GM18873 (cell line): ENCODE data around the gene MDFI.

Experiments used
- ATAC-seq: cut with Tn5 transposase; IDR thresholded peaks from one replicate; pipeline ENCODE4 v1.9.1; 2021; ENCODE audit warnings: mild to moderate bottlenecking, moderate library complexity, moderate number of reproducible peaks; ENCODE audit not compliant: unreplicated experiment, low FRiP score

MDFI gene, protein sequence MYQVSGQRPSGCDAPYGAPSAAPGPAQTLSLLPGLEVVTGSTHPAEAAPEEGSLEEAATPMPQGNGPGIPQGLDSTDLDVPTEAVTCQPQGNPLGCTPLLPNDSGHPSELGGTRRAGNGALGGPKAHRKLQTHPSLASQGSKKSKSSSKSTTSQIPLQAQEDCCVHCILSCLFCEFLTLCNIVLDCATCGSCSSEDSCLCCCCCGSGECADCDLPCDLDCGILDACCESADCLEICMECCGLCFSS

DNA sequence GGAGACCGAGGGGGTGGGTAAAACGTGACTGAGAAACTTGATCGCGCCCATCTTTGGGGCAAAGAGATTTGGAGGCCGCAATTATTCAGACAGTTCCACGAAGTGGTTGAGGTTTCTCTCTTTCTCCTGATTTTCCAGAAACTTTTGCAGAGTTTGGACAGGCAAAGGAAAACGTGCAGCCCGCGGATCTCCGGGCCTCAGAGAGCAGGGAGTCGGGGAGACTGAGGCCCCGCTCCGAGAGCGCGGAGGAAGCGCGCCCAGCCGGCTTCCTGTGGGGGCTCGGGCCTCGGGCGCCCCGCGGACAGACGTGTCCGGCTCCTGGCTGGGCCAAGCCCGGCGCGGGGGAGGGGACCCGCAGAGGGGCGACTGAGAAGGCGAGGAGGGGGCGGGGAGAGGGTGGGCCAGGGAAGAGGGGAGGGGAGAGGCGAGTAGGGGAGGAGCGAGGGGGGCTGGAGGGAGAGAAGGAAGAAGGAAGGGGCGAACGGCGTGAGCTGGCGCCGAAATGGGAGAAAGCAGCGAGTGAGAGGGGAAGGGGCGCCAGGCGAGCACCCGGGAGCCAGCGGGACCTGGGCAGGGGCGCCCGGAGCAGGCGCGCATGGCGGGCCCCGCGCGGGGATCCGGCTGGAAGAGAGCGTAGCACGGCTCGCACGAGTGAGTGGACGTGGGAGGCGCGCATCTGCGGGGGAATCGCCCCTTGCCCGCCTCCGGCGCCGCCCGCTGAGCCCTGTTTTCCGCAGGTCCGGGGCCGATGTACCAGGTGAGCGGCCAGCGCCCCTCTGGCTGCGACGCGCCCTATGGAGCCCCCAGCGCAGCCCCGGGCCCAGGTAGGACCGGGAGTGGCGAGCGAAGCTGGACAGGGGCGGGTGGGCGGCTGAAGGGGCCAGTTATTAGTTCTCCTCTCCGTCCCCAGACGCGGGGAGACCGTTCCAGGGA is at the start of gene MDFI:
Gene MDFI (plus strand): TSS at position 467 of the 933 bp plus-strand sequence. CDS start 282 bp downstream, at position 749.
- no peak for ATAC-seq

DNA sequence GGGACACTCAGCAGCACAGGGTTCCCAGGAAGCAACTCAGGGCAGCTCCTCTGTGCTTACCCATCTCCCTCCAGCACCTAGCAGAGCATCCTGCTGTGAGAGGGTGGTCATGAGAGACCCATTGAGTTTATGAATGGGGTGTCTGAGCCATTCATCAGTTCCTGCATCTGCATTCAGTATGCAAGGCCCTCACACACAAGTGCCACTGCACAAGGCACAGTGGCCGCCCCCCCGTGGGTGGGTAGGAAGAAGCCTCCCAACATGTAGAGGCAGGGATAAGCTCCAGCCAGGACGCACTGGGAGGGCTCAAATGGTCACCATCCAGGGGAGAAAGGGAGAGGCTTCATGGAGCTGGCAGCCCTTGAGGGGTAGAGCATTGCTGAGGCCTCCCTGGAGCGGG is 49.0 kb upstream of the MDFI start:
- ATAC-seq = no peak

DNA sequence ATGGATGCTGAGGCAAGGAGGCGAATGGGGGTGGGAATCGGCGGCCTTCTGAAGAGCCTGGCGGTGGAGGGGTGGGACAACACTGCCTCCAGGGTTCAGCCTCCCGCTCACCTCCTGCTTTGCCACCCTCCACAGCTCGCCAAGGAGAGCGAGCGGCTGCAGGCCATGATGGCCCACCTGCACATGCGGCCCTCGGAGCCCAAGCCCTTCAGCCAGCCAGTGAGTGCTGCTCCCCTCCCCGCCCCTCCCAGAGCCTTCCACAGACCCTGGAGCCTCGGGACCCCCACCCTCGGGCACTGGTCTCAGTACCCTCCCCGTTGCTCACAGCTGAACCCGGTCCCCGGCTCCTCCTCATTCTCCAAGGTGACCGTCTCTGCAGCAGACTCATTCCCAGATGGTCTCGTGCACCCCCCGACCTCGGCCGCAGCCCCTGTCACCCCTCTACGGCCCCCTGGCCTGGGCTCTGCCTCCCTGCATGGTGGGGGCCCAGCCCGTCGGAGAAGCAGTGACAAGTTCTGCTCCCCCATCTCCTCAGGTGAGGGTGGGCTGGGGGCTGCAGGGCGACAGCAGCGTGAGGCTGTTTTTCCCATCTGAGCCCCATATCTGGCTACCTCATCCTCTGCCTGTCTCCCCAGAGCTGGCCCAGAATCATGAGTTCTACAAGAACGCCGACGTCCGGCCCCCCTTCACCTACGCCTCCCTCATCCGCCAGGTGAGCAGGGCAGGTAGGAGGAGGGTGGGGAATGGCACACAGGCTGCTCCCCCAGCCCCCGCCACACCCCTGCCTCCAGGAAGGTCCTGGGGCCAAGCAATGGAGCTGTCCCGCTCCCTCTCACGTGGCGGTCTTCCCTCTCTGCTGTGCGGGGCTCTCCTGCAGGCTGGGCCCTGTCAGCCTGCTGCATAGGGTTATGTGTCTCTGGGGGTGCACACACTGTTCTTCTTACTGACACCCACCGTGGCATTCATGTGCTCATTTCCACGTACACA is 48.3 kb upstream of the MDFI start:
- no peak for ATAC-seq

DNA sequence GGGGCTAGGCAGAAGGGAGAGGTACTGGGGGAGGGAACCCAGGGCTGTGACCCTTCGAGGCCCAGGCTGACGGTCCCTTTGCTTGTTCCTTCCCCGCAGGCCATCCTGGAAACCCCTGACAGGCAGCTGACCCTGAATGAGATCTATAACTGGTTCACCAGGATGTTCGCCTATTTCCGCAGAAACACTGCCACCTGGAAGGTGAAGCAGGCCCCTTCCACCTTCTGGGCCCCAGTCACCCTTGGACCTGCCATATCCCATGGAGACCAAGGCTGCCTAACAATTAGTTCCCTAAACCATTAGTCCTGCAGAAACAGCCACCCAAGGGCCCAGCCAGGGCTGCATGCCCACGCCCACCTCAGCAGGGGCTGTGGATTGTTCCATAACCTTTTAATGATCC is 47.1 kb upstream of the MDFI start:
- no peak for ATAC-seq

DNA sequence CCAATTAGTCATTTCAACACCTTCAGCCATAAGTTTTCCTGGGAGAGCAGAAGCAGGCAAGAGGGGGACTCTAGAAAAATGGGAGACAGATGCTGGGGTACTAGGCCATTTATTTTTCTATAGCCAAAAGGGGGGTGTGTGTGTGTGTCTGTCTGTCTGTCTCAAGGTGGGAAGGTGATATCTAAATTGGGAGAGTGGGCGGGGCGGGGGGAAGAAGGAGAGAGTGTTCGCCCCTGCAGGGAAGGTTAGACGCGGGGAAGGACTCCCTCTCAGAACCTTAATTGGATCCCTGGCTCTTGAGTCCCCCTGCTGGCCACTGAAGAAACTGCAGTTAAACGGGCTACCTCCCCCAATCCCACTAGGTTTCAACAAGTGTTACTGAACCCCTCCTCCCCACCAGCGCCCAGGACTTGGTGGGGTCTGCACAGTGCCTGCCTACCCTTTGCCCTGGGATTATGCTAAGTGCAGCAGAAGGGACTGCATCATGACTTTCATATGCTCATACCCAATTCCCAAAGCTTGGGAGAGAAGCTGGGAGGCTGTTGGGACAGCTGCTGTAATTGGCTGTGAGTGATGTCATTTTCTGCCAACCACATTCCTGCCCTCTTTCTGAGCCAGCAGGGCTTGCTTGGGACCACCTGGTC is 46.3 kb upstream of the MDFI start:
- no peak for ATAC-seq

DNA sequence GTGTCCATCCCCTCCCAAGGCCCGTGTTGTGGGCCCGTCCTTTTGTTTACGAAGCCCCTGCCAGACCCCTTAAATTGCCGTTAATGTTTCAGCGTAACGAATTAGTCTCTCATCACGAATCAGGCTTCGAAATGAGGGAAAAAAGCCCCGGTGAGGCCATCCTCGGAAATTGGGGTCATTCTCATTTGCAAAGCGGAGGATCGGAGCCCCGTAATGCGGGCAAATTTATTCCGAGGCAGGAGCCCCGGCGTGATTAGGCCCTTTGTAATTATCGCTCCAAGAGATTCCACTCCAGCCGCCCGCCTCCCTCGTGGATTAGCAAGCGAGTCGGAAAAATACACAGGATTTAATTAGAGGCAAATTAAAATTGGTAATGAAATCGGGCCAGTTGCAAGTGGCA is 44.9 kb upstream of the MDFI start:
- no peak for ATAC-seq

DNA sequence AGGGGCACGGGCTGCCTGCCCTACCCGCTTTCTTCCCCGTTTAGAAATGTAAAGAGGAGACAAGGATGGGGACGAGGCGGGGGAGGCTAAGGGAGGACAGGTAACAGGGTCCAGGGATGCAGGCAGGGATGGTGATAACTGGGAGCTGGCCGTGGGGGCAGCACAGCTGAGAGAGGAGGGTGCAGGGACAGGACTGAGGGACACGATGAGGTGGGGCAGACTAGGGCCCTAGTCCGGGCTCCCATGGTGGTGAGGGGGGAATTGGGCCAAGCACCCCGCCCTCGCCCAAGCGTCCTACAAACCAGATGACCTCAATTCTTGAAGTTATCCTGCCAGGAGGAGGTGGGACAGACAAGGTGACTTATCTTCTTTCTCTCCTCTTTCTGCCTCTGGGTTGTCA is 44.4 kb upstream of the MDFI start:
- no peak for ATAC-seq

DNA sequence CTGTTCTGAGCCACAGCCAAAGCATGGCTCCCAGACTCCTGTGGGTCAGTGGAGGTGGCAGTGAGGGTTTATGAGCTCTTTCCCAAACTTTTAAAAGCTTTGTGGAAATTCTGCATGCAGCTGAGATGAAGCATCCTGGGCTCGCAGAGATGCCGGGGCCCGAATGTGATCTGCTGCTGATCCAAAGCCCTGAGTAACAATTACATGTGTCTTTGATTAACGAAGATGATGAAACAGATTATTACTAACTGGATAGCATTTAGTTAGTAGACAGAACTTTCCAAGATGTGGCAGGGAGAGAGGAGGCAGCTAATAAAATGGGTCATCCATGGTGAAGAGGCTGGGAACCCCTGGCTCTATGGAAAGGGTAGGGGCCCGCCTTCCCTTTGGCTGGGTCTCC is 43.9 kb upstream of the MDFI start:
- ATAC-seq = no peak

DNA sequence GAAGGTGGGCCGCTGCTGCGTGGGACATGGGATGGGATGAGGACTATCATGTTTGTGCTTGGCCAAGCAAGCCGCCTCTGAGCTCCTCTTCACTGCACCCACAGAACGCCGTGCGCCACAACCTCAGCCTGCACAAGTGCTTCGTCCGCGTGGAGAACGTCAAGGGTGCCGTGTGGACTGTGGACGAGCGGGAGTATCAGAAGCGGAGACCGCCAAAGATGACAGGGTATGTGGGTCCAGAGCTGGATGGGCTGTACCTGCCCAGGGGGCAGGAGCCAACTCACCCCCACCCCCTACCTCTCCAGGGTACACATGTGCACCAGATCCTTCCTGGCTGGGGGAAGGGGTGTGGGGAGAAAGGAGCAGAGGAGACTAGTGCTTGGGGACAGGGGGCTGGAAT is 43.5 kb upstream of the MDFI start:
- ATAC-seq = no peak

DNA sequence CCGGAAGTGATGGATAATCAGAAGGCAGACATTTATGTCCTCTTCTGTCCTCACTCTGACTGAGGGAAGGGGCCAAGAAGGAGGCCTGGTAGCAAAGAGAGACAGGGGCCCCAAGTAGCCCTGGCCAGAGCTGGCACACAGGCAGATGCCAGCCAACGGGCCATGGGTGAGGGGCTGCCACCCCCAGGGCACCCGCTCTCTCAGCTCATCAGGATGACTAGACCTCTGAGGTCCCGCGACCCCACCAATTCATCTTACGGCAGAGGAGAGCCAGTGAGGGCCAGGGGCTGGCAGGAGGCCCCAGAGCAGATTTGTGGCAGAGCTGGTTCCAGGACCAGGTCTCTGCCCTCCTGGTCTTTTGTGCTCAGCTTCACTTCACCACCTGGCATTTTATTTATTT is 43.1 kb upstream of the MDFI start:
- ATAC-seq = no peak

DNA sequence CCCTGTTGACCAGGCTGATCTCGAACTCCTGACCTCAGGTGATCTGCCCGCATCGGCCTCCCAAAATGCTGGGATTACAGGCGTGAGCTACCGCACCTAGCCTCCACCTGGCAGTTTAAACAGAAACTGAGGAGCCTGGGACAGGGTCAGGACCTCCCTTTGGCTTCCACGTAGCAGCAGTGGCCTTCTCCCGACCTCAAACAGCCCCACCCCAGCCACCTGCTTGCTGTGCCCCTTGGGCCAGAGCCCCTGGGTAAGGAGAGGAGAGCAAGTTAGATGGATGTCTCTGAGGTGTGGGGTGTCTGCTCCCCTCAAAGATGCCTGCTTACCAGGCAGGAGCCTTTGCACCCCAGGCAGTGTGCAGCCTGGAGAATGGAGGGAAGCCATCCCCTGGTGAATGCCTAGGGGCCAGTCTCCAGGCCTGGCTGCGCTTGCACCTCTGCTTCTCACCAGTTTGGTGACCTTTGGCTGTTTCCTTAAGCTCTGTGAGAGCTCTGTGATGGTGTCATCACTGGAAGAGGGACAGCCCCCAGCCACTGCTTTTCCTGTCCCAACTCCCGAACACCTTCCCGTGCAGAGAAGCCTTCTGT is 42.1 kb upstream of the MDFI start:
- no peak for ATAC-seq

DNA sequence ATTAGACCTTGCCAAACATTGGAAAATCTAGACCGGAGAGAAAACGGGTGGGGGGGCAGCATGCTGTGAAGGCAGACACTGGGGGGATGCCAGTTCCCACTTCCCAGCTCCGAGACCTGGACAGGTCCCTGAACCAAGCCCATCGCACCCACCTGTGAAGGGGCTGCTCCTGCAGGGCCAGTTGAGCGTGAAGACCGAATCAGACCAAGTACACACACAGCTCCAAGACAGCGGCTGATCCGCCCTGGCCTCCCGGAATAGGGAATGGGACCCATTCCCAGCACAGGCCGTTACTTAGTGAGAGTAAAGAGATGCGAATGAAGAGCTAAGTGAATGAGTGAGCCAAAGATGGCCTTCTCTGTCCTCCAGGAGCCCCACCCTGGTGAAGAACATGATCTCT is 41.5 kb upstream of the MDFI start:
- ATAC-seq = no peak

DNA sequence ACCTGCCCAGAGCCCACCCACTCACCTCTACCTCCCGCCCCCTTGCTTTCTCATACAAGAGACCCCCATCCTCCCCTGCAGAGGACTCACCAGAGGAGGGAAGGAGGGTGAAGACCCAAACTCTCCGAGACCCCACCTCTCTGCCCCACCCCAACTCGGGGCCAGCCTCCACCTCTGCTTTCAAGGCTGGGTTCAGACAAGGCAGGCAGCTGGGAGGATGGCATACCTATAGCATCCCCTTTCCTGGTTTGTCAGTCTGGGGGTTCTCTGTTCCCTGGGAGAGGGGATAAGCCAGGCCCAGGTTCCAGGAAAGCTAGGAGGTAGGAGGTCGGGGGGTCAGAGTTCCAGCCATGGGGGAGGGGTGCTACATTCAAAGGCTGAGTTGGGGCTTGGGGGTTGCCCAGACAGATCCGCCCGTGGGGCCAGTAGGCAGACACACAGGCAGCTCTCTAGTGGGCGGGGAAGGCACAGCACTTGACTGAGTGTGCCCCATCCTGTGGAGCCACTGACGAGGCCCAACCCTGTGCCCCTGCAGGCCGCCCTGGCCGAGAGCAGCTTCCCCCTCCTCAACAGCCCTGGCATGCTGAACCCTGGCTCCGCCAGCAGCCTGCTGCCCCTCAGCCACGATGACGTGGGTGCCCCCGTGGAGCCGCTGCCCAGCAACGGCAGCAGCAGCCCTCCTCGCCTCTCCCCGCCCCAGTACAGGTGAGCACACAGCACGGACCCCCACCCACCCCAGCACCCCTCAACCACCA is 40.8 kb upstream of the MDFI start:
- ATAC-seq = no peak

DNA sequence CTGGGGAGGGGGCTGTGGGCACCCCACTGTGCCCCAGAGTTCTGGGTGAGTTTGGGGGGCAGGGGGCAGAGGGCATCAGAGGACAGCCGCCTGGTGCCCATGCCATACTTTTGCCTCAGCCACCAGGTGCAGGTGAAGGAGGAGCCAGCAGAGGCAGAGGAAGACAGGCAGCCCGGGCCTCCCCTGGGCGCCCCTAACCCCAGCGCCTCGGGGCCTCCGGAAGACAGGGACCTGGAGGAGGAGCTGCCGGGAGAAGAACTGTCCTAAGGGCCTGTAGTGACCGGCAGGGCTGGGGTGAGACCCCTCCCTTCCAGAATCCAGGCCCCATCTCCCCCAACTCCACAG is 39.6 kb upstream of the MDFI start:
- no peak for ATAC-seq

DNA sequence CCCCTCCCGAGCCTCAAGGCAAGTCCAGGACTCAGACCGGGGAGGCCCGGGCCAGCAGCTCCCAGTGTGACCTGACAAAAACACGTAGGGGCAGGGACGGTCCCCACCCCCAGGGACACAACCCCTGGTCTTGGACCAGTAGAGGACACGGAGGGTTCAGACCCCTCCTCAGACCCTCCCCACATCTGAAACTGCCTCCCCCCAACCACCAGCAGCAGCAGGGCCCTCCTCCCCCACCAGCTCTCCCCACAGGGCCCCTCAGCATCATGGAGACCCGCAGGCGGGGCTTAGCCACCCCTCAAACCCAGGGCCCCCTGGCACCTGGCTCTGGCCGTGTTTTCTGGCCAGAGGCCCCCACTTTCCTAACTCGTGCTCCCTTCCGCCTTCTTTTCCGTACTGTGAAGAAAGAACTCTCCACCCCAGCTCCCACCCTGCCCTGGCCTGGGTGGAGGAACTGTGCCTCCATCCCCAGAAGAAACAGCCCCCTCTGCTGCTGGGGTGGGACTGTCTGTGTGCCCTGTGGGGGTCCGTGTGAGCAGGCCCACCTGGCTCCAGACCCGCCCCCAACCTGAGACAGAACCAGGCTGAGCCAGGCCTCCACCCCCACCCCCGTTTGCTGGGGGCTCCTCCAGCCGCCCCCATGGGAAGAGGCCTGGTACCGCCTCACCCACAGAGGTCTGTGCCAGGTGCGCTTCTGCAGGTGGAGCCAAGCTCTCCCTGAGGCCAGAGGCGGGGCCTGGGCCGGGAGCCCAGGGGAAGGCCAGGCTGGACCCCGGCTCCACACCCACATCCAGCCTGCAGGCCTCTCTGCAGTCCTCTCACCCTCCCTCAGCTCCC is 39.0 kb upstream of the MDFI start:
- no peak for ATAC-seq

DNA sequence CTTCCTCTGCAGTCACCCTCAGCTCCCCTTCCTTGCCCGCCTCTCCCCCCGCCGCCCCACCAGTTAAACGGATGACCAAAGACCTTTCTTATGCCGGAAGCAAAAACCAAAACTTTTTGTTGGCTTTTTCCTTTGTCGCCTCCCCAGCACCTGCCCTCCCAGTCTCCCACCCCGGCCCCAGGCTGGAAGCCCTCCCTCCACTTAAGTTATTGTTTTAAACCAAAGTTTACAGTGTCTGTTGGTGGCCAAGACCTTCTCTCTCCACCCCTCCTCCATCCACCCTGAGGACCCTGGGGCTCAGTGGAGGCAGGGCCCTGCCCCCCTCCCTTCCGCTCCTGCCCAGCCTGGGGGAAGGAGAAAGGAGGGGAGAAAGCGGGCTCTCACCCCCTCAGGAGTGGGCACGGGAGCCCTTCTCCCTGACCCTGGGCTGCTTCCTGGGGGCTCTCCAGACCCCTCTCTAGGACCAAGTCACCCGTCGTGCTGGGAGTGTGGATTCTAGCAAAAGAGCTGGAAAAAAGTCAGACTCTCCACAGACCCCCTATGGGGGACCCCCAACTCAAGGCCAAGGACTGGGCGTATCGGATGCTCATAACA is 38.3 kb upstream of the MDFI start:
- no peak for ATAC-seq

DNA sequence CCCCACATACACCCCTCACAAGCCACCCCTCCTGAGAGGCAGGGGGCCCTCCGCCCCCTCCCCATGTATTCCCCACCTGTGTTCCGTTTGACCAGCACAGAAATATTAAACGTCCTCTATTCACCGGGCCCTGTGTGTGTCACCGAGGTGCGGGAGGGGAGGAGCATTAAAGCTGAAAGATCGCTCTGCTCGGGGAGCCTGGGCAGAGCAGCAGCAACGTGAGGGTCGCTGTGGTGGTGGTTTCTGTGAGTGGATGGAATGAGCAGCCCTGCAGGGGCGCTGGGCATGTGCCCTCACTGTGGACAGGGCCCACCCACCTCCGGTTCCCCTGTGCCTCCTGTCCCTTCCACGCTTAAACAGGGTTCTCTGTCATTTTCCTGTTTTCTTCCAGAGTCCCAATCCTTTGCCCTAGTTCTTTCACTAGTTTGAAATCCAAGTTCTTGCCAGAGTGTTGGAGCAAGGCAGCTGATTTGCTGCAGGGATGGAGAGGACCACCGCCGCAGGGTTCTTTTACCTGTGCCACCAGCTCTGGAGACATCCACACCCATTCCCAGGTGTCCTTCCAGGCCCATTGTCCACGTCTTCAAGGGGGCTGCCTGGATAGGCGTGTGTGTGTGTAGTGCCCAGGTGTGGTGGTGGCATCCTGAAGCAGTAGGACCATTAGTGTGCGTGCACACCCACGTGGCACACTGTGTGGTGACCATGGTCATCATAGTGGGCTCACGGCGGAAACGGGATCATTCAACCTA is 37.6 kb upstream of the MDFI start:
- no peak for ATAC-seq

DNA sequence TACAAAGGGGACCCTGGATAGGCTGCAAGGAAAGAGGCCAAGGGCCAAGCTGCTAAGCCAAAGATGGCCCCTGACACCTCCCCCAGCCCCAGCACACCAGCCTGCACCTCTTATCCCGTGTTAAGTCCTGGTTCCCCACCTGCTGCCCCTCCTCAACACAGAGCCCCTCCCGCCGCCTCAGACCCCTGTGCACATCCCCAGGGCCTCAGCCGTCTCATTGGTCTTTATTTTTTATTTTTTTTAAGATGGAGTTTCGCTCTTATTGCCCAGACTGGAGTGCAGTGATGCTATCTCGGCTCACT is 37.1 kb upstream of the MDFI start:
- no peak for ATAC-seq
